Naive thymus-derived CD4-positive, alpha-beta T cell (primary cell): ENCODE data around the gene HEMK1. TPM values are rescaled to one million over a fixed set of nuclear protein-coding genes. Genes with fewer than 3 reads are reported as not detected.

Experiments used
- ATAC-seq: fragments of 150-1000 bp; cut with Tn5 transposase; 2 replicates; pipeline ENCODE4 v1.10.0; 2021; ENCODE audit warnings: mild to moderate bottlenecking, moderate library complexity
- CTCF ChIA-PET: fragments of 350-600 bp; sonication (Branson Sonifier 250); formaldehyde crosslinking; loops from one replicate; lab custom pipeline; 2021; ENCODE audit warnings: antibody characterized with exemption; lab: Charles Lee
- POLR2A ChIA-PET: fragments of 350-600 bp; sonication (Branson Sonifier 250); formaldehyde crosslinking; loops from one replicate; lab custom pipeline; 2021; ENCODE audit warnings: antibody characterized with exemption, inconsistent platforms; lab: Charles Lee
- DNase-seq, 9 donors: peaks; one replicate each; pipeline versions ENCODE4 v3.0.0 to v3.0.0-alpha.2; 2020 to 2022; ENCODE audit warnings: mixed read lengths in 1 of 9
- H3K27ac ChIP-seq: one replicate; pipeline ENCODE4 v1.7.0; 2013; ENCODE audit warnings: mild to moderate bottlenecking, low read depth, low read length, moderate library complexity
- H3K27me3 ChIP-seq, 2 donors: one replicate each; pipeline ENCODE4 v1.7.0; 2013; ENCODE audit warnings: low read length in 2 of 2, mild to moderate bottlenecking in 2 of 2, moderate library complexity in 2 of 2; ENCODE audit not compliant: control insufficient read depth in 2 of 2, insufficient read depth in 2 of 2
- H3K36me3 ChIP-seq, 3 experiments: 1 replicate in 2 of 3; 2 replicates in 1 of 3; pipeline ENCODE4 v1.7.0; 2013; ENCODE audit warnings: low read length in 3 of 3, mild to moderate bottlenecking in 3 of 3, moderate library complexity in 1 of 3; ENCODE audit not compliant: insufficient read depth in 3 of 3, control insufficient read depth in 2 of 3
- H3K4me1 ChIP-seq, 2 donors: one replicate each; pipeline ENCODE4 v1.7.0; 2013; ENCODE audit warnings: low read length in 2 of 2, mild to moderate bottlenecking in 2 of 2, moderate library complexity in 1 of 2; ENCODE audit not compliant: control insufficient read depth in 2 of 2, insufficient read depth in 2 of 2
- H3K4me3 ChIP-seq: 2 replicates; pipeline ENCODE4 v1.7.0; 2013; ENCODE audit warnings: mild to moderate bottlenecking, low read length
- H3K9me3 ChIP-seq, 3 experiments: 1 replicate in 2 of 3; 2 replicates in 1 of 3; pipeline ENCODE4 v1.7.0; 2013; ENCODE audit warnings: low read length in 3 of 3; ENCODE audit not compliant: control insufficient read depth in 2 of 3
- H3K27ac Mint-ChIP-seq, 9 donors: one replicate each; pipeline ENCODE4 v1.8.0; 2020 to 2022; ENCODE audit warnings: mixed read lengths in 9 of 9, mild to moderate bottlenecking in 8 of 9, moderate library complexity in 5 of 9, inconsistent platforms in 2 of 9
- H3K27me3 Mint-ChIP-seq, 5 donors: one replicate each; pipeline ENCODE4 v1.8.0; 2021 to 2022; ENCODE audit warnings: mixed read lengths in 5 of 5, mild to moderate bottlenecking in 1 of 5
- H3K36me3 Mint-ChIP-seq, 5 donors: one replicate each; pipeline ENCODE4 v1.8.0; 2020 to 2022; ENCODE audit warnings: mixed read lengths in 5 of 5, mild to moderate bottlenecking in 3 of 5, inconsistent platforms in 1 of 5
- H3K4me1 Mint-ChIP-seq, 7 donors: one replicate each; pipeline ENCODE4 v1.8.0; 2020 to 2022; ENCODE audit warnings: mixed read lengths in 7 of 7, mild to moderate bottlenecking in 3 of 7, inconsistent platforms in 1 of 7
- H3K4me3 Mint-ChIP-seq, 10 donors: one replicate each; pipeline ENCODE4 v1.8.0; 2020 to 2022; ENCODE audit warnings: mild to moderate bottlenecking in 10 of 10, mixed read lengths in 10 of 10, moderate library complexity in 6 of 10, inconsistent platforms in 2 of 10
- H3K9me3 Mint-ChIP-seq, 11 donors: one replicate each; pipeline ENCODE4 v1.8.0; 2020 to 2022; ENCODE audit warnings: mixed read lengths in 11 of 11, mild to moderate bottlenecking in 4 of 11, inconsistent platforms in 1 of 11, moderate library complexity in 1 of 11
- intact Hi-C, 2 donors: fragments of 100-400 bp; cut with micrococcal nuclease; formaldehyde crosslinking; loops; one replicate each; pipeline ENCODE4 v1.15.1; 2023
- polyA plus RNA-seq, 2 donors: library from polyadenylated mRNA; unstranded; fragments of 300-500 nt; fragmentation: Illumina TruSeq; gene quantifications; one replicate each; pipeline ENCODE4 v1.2.3, GENCODE V29; 2021
- total RNA-seq, 6 experiments: library from RNA in 5 of 6; stranded (reverse) in 5 of 6; gene quantifications; 1 replicate in 5 of 6; 2 replicates in 1 of 6; pipeline ENCODE4 v1.2.3 and lab custom pipeline; 2021 to 2026

HEMK1 gene
- total and polyA plus RNA-seq, 7 experiments from 2014 or later, result 32.1 to 71.1 (median 40.1) TPM

DNA sequence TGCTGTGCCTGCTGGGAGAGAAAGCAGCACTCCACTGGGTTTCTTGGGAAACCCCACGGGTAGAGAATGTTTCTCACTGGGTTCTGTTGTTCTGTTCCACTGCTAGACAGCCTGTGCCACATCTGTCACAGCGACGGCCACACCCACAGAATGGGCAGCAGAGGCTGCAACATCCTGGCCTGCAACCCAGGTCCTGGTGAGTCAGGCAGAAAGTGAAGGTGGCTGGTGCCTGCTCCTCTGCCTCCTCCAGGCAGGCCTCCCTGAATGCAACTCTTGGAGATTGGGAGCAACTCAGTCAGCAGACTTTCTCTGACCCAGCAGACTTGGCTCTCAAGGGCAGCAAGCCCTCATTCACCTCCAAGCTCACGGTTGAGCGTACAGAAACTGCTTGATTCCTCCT lies 14.8 kb upstream of the HEMK1 start:
- DNase-seq (no peak), ATAC-seq (peak; percentile 30)
- ChIA-PET POLR2A (interaction anchor here (0.5 to 1.4 kb wide), 2 partner anchors 19 to 311 kb away, joined by 3 read pairs; no protein-coding TSS in a partner anchor), CTCF (interaction anchor here (0.7 to 1.2 kb wide), 2 partner anchors 12 to 13 kb away, joined by 3 to 4 read pairs; no protein-coding TSS in a partner anchor)
- H3K4me3 Mint-ChIP-seq, result no peak overlapping the region
- no peaks in the 10 kb centered on the region for H3K9me3 Mint-ChIP-seq
- peaks cover 0 to 20% (median 0%) of the 10 kb centered on the region in 7 donors for H3K4me1 Mint-ChIP-seq
- Histone ChIP-seq H3K27ac (no peak overlapping the region), H3K4me3 (no peak overlapping the region), H3K36me3 (no peaks in the 10 kb centered on the region), H3K4me1 (no peaks in the 10 kb centered on the region), H3K27me3 (no peaks in the 10 kb centered on the region), H3K9me3 (no peaks in the 10 kb centered on the region)
- H3K27me3 Mint-ChIP-seq, result no peaks in the 10 kb centered on the region
- H3K27ac Mint-ChIP-seq, result no peak overlapping the region
- H3K36me3 Mint-ChIP-seq, result peaks cover 0 to 3% (median 0%) of the 10 kb centered on the region in 5 donors
- intact Hi-C loops, result loop anchor here in 1 of 2 donors (5.0 kb wide), 1 partner anchor 37 kb away; no protein-coding TSS in a partner anchor

DNA sequence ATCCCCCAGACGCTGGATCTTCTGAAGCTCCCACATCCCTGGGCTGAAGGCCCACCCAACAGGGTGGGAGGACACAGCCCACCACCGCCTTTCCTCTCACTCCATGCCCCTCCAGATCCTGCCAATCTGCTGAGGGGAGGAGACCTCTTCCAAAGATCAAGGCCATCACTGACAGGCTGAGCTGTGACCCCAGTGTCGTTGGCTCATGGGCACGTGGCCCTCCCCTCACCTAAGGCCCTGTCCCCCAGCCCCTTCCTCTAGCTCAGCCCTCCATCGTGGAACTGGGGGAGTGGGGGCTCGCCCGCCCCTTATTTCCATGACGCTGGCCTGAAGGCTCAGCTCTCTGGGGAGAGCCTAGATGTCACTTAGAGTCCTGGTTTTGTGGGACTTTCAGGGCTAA lies 12.2 kb upstream of the HEMK1 start:
- H3K4me1 ChIP-seq, result no peaks in the 10 kb centered on the region
- Mint-ChIP-seq H3K36me3 (peaks cover 0 to 3% (median 0%) of the 10 kb centered on the region in 5 donors), H3K27me3 (no peaks in the 10 kb centered on the region), H3K4me1 (peaks cover 0 to 20% (median 0%) of the 10 kb centered on the region in 7 donors), H3K4me3 (no peak overlapping the region), H3K27ac (no peak overlapping the region), H3K9me3 (no peaks in the 10 kb centered on the region)
- H3K27ac ChIP-seq, result no peak overlapping the region
- ATAC-seq (no peak), DNase-seq (no peak)
- no peaks in the 10 kb centered on the region for H3K36me3 ChIP-seq
- POLR2A ChIA-PET, result interaction anchor here (0.8 kb wide), 1 partner anchor 11 kb away, joined by 4 read pairs; no protein-coding TSS in a partner anchor
- H3K4me3 ChIP-seq, result no peak overlapping the region
- intact Hi-C loops, result no loop called here
- H3K9me3 ChIP-seq, result no peaks in the 10 kb centered on the region
- no peaks in the 10 kb centered on the region for H3K27me3 ChIP-seq
- CTCF ChIA-PET, result interaction anchor here (1.0 kb wide), 1 partner anchor 53 kb away, joined by 3 read pairs; no protein-coding TSS in a partner anchor

DNA sequence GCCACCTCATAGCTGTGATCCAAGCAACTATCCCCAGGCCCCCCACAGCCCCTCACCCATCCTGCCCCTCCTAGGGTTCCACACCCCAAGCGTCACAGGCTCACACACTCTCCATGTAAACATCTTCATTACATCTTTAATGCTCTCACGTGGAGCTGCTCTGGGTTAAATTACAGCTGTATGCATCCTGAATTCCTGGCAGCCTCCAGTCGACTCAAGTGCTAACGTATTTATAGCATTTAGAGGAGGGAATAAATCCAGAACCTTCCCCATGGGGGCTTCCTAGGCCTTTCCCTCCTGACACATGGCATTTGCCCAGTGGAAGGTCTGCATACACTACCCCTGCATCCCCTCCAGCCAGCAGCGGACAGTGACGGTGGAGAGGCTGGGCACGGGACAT lies 11.4 kb upstream of the HEMK1 start:
- Mint-ChIP-seq H3K4me1 (peaks cover 0 to 19% (median 0%) of the 10 kb centered on the region in 7 donors), H3K36me3 (peaks cover 0 to 4% (median 0%) of the 10 kb centered on the region in 5 donors), H3K9me3 (no peaks in the 10 kb centered on the region), H3K27ac (no peak overlapping the region), H3K27me3 (no peaks in the 10 kb centered on the region), H3K4me3 (no peak overlapping the region)
- H3K27ac ChIP-seq, result no peak overlapping the region
- no peak for ATAC-seq
- H3K4me3 ChIP-seq, result no peak overlapping the region
- H3K9me3 ChIP-seq, result no peaks in the 10 kb centered on the region
- H3K27me3 ChIP-seq, result no peaks in the 10 kb centered on the region
- no peak for DNase-seq
- POLR2A ChIA-PET, result interaction anchor here (0.8 kb wide), 1 partner anchor 11 kb away, joined by 4 read pairs; no protein-coding TSS in a partner anchor
- CTCF ChIA-PET, result no interaction called here
- H3K4me1 ChIP-seq, result no peaks in the 10 kb centered on the region
- intact Hi-C loops, result no loop called here
- H3K36me3 ChIP-seq, result no peaks in the 10 kb centered on the region

DNA sequence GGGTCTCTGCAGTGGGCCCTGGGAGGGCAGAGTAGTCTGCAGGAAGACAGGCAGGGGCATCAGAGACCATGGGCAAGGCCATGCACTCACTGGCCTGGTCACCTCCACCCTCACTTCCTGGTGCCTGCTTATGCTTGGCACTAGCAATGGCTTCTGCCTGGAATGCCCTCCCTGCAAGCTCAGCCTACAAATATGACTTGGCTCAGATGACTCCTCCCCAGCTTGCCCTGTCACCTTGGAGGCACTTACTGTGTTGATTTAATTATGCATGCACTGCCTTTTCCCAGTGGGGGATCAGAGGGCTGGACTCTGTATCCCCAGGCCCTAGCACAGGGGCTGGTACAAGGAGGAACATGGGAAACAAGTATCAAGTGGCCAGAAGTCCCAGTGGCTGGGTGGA lies 9.6 kb upstream of the HEMK1 start:
- Mint-ChIP-seq H3K4me3 (no peak overlapping the region), H3K36me3 (peaks cover 0 to 10% (median 0%) of the 10 kb centered on the region in 5 donors), H3K9me3 (no peaks in the 10 kb centered on the region), H3K27me3 (no peaks in the 10 kb centered on the region), H3K27ac (no peak overlapping the region), H3K4me1 (peaks cover 0 to 30% (median 4%) of the 10 kb centered on the region in 7 donors)
- ATAC-seq (no peak), DNase-seq (no peak)
- no peak overlapping the region for H3K27ac ChIP-seq
- intact Hi-C loops, result loop anchor here in 1 of 2 donors (10.0 kb wide), 2 partner anchors 365 to 885 kb away; partner anchors contain the start of genes APEH and GNAT1
- POLR2A ChIA-PET, result no interaction called here
- CTCF ChIA-PET, result no interaction called here
- H3K4me1 ChIP-seq, result no peaks in the 10 kb centered on the region
- no peaks in the 10 kb centered on the region for H3K9me3 ChIP-seq
- H3K4me3 ChIP-seq, result no peak overlapping the region
- H3K27me3 ChIP-seq, result no peaks in the 10 kb centered on the region
- no peaks in the 10 kb centered on the region for H3K36me3 ChIP-seq

DNA sequence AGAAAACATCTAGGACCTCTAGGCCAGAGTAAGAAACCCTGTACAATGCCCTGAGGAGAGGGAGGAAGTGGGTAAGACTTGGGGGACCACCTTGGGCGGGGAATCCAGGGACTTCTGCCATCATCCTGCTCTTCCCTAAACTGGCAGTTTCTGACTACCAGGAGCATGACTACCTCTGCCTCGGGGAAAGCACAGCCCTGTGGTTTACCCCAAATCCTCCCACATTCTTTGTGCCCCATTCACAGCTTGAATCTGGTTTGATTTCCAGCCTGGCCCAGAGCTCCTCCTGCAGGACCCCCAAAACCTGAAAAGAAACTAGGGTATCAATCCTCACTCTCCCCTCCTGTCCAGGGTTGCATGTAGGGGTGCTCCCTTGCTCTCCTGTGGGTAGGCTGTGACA lies 6.5 kb upstream of the HEMK1 start:
- intact Hi-C loops, result loop anchor here in 1 of 2 donors (10.0 kb wide), 2 partner anchors 368 to 888 kb away; partner anchors contain the start of genes APEH and GNAT1
- Mint-ChIP-seq H3K27ac (peak overlapping the region in 1 of 9 donors; percentile 66), H3K9me3 (no peaks in the 10 kb centered on the region), H3K4me3 (no peak overlapping the region), H3K36me3 (peaks cover 0 to 15% (median 0%) of the 10 kb centered on the region in 5 donors), H3K27me3 (no peaks in the 10 kb centered on the region), H3K4me1 (peaks cover 13 to 38% (median 20%) of the 10 kb centered on the region in 7 donors)
- DNase-seq (no peak), ATAC-seq (no peak)
- peaks cover 8 to 15% of the 10 kb centered on the region in 2 donors for H3K4me1 ChIP-seq
- POLR2A ChIA-PET, result interaction anchor here (21.2 kb wide), 1 partner anchor 46 kb away, joined by 730 read pairs; the partner anchor contains the start of genes CISH and MAPKAPK3
- no peak overlapping the region for H3K4me3 ChIP-seq
- CTCF ChIA-PET, result interaction anchor here (2.1 kb wide), 1 partner anchor 51 kb away, joined by 4 read pairs; no protein-coding TSS in a partner anchor
- H3K27ac ChIP-seq, result no peak overlapping the region
- H3K36me3 ChIP-seq, result no peaks in the 10 kb centered on the region
- no peaks in the 10 kb centered on the region for H3K27me3 ChIP-seq
- no peaks in the 10 kb centered on the region for H3K9me3 ChIP-seq

DNA sequence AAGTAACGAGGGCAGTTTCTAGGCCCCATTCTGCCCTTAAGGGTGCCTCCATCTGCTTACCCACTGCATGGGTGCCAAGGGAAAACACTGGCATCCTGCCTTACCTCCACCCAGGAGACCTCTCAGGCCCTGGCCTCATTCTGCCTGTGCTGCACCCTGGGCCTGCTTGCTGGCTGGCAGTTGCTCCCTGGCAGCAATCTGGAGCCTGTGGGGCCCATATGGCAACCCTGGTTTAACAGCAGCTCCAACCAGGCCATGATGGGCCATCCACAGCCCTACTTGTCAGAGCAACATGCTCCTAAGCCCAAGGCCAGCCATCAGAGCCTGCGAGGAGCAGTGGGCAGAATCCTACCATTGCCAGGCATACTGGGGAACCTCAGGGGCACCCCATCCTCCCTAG lies 5.5 kb upstream of the HEMK1 start:
- Mint-ChIP-seq H3K4me3 (no peak overlapping the region), H3K36me3 (peaks cover 0 to 11% (median 0%) of the 10 kb centered on the region in 5 donors), H3K27me3 (no peaks in the 10 kb centered on the region), H3K4me1 (peaks cover 13 to 42% (median 23%) of the 10 kb centered on the region in 7 donors), H3K27ac (peak overlapping the region in 1 of 9 donors; percentile 9), H3K9me3 (no peaks in the 10 kb centered on the region)
- H3K27ac ChIP-seq, result no peak overlapping the region
- CTCF ChIA-PET, result interaction anchor here (0.7 kb wide), 1 partner anchor 9 kb away, joined by 3 read pairs; no protein-coding TSS in a partner anchor
- H3K9me3 ChIP-seq, result no peaks in the 10 kb centered on the region
- intact Hi-C loops, result loop anchor here in 1 of 2 donors (10.0 kb wide), 2 partner anchors 369 to 889 kb away; partner anchors contain the start of genes APEH and GNAT1
- DNase-seq, result no peak
- peaks cover 14 to 21% of the 10 kb centered on the region in 2 donors for H3K4me1 ChIP-seq
- no peak for ATAC-seq
- H3K4me3 ChIP-seq, result no peak overlapping the region
- no peaks in the 10 kb centered on the region for H3K36me3 ChIP-seq
- no peaks in the 10 kb centered on the region for H3K27me3 ChIP-seq
- POLR2A ChIA-PET, result interaction anchor here (0.6 to 21.2 kb wide), 2 partner anchors 45 to 229 kb away, joined by 3 to 730 read pairs; partner anchors contain the start of genes CISH and MAPKAPK3
